Kidney (tissue), 14 donors: Measurements from ENCODE around the gene DLX4. TPM values are rescaled to one million over a fixed set of nuclear protein-coding genes. Genes with fewer than 3 reads are reported as not detected.
A peak's percentile ranks its signal among the peaks of the same experiment; 100 is the strongest.

Source experiments
- DNase-seq, 5 donors: peaks; one replicate each; pipeline ENCODE4 v3.0.0-alpha.2; 2013 to 2020
- FAIRE-seq: peaks from 2 replicates; lab custom pipeline; 2012; peaks lifted over from hg19 to GRCh38; lab: Jason Lieb, UNC
- H3K27ac ChIP-seq, 2 donors: one replicate each; pipeline ENCODE4 v1.7.0; 2013; ENCODE audit warnings: low read depth in 2 of 2, low read length in 2 of 2, inconsistent platforms in 1 of 2
- H3K27me3 ChIP-seq: one replicate; pipeline ENCODE4 v1.7.1; 2013; ENCODE audit warnings: low read length, inconsistent platforms; ENCODE audit not compliant: control insufficient read depth, insufficient read depth
- H3K36me3 ChIP-seq, 3 donors: one replicate each; pipeline versions ENCODE4 v1.7.0 to v1.7.1; 2013; ENCODE audit warnings: low read length in 3 of 3, control low read depth in 1 of 3, inconsistent platforms in 1 of 3; ENCODE audit not compliant: insufficient read depth in 3 of 3, control insufficient read depth in 2 of 3
- H3K4me1 ChIP-seq, 3 donors: one replicate each; pipeline versions ENCODE4 v1.7.0 to v1.7.1; 2013; ENCODE audit warnings: low read length in 3 of 3, inconsistent platforms in 1 of 3, low read depth in 1 of 3; ENCODE audit not compliant: control insufficient read depth in 2 of 3, insufficient read depth in 2 of 3
- H3K4me3 ChIP-seq, 3 donors: one replicate each; pipeline versions ENCODE4 v1.7.0 to v1.8.1; 2013; ENCODE audit warnings: low read length in 3 of 3, control low read depth in 1 of 3, inconsistent platforms in 1 of 3
- H3K9ac ChIP-seq, 3 donors: one replicate each; pipeline versions ENCODE4 v1.7.0 to v1.7.1; 2013; ENCODE audit warnings: low read length in 3 of 3, control low read depth in 1 of 3, inconsistent platforms in 1 of 3
- H3K9me3 ChIP-seq, 3 donors: one replicate each; pipeline versions ENCODE4 v1.7.0 to v1.7.1; 2013; ENCODE audit warnings: low read length in 3 of 3, control low read depth in 1 of 3, inconsistent platforms in 1 of 3; ENCODE audit not compliant: control insufficient read depth in 2 of 3, insufficient read depth in 1 of 3
- CTCF ChIP-seq: IDR thresholded peaks from 3 replicates; pipeline ENCODE4 v1.5.1; 2012; ENCODE audit warnings: mild to moderate bottlenecking, moderate library complexity, borderline replicate concordance; ENCODE audit not compliant: insufficient read depth; ENCODE audit errors: extremely low read depth
- intact Hi-C: fragments of 100-400 bp; cut with DNase I; formaldehyde crosslinking; loops from one replicate; pipeline ENCODE4 v1.11.1; 2022
- polyA plus RNA-seq: library from polyadenylated mRNA; stranded (reverse); fragments of 350-450 nt; fragmentation: Illumina TruSeq; extraction: RNeasy Lipid Tissue Mini Kit (QIAGEN cat#74804); gene quantifications from one replicate; pipeline ENCODE4 v1.2.3, GENCODE V29; 2014; ENCODE audit warnings: low read depth, low replicate concordance; ENCODE audit not compliant: insufficient read depth
- total RNA-seq: library from RNA; stranded (reverse); fragmentation: NEBNext Ultra II Directional; extraction: Animal tissue kit (Norgen Biotek cat#: 25700); gene quantifications from one replicate; pipeline ENCODE4 v1.2.1, GENCODE V29; 2021
- donor health status: control.
- donor health status: control.
- donor health status: control.
- donor health status: control.
- donor health status: control.
- donor health status: DM: yes; HTN: yes; CAD: no.
- donor health status: Normal renal cell carcinoma (clear cell type).

The DLX4 gene
- total and polyA plus RNA-seq, 2 donors from 2014 or later: 0.44 TPM; not detected in 1

DNA sequence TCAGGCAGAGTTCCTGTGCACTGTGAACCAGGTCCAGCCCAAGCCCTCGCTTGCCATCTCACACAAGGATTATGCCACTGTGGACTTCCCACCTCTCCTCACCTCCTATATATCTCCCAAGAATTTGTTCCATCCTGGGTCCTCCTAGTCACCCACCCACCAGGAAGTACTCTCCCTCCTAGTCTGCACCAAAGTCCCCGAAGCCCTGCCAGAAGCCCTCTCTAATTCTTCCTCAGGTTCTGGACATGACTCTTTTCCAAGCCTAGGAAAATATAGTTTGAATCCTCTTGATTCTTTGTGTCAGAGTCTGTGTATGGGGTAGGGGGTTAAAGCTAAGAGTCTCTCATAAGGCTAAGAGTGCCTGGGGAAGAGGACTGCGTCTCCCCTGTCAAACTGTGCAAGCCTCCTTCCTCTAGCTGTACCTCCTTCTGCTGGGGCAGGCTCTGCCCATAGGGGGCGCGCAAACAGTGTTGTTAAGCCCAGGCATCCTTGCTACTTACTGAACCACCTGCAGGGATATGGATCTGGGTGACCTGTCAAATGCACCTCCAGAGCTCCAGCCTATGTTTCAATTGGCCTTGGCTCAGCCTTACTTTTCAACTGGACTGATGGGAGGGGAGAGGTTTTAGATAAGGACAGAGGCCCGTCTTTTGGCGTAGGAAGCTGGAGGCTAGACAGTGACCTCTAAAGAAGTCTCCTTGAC, 16.6 kb upstream of the DLX4 start:
- Histone ChIP-seq H3K9ac (no peak overlapping the region), H3K27me3 (no peaks in the 10 kb centered on the region), H3K36me3 (no peaks in the 10 kb centered on the region), H3K4me1 (no peaks in the 10 kb centered on the region), H3K4me3 (no peak overlapping the region), H3K9me3 (no peaks in the 10 kb centered on the region), H3K27ac (no peak overlapping the region)
- TF ChIP-seq CTCF: peak; percentile 78
- intact Hi-C loops: no loop called here
- no peak for FAIRE-seq
- DNase-seq: peak; percentile 87 to 90 (median 88)

DNA sequence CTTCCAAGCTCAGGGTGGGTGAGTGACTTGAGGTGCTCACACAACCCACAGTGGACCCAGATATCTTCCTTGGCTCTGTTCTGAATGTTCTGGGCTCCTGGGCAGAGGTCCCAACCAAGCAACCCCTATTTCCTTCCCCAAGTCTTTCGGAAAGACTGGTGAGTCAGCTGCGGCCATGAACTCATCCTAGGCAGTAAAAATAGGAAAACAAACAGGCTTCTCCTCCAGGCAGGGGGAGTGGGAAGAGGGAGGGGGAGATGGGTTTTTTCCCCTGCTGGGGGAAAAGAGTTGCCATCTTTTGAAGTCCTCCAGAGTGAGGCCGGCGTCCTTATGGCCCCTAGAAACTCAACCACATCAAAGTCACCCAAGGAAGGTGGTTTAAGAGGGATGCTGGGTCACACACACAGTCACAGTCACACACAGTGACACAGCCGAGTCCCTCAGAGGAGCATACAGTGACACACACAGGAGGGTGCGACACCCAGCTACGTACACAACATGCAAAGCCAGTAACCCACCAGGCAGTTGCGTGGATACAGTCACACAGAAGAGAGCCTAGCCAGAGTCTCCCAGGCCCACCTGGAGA, 16.0 kb upstream of the DLX4 start:
- no peak for TF ChIP-seq CTCF
- no peak overlapping the region for H3K27ac ChIP-seq
- no peaks in the 10 kb centered on the region for H3K36me3 ChIP-seq
- no peak overlapping the region for H3K4me3 ChIP-seq
- FAIRE-seq (no peak), DNase-seq (no peak)
- no peak overlapping the region for H3K9ac ChIP-seq
- no peaks in the 10 kb centered on the region for H3K4me1 ChIP-seq
- intact Hi-C loops: no loop called here
- H3K9me3 ChIP-seq: no peaks in the 10 kb centered on the region
- H3K27me3 ChIP-seq: no peaks in the 10 kb centered on the region

DNA sequence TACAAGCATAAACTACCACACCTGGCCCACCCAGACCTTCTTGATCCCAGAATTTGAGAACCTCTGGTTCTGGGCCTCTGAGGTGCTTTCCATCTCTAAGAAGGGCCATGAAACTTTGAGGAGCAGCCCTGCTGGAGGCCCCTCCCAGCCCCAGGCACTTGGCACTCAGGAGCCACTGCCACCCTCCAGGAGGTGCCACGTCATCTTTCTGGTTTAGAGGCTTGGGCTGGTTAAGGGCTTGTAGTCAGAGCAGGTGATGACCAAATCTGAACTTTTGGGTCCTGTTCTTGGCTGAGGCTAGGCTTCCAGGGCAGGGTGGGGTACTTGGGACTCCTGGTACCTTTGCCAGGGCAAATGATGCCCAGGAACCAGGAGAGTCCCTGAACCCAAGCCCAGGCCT, 13.8 kb upstream of the DLX4 start:
- Histone ChIP-seq H3K9ac (no peak overlapping the region), H3K36me3 (no peaks in the 10 kb centered on the region), H3K27me3 (peaks cover 2% of the 10 kb centered on the region), H3K9me3 (no peaks in the 10 kb centered on the region), H3K27ac (no peak overlapping the region), H3K4me1 (no peaks in the 10 kb centered on the region), H3K4me3 (no peak overlapping the region)
- intact Hi-C loops: no loop called here
- FAIRE-seq (no peak), DNase-seq (no peak)
- no peak for TF ChIP-seq CTCF
